HL-60/S4 treated with phorbol 12-myristate 13-acetate at 8.2 ng/mL for 4 days and 3 days (cell line): ENCODE data around the gene ARHGAP45.

Source experiments
- in situ Hi-C: fragments of 300-500 bp; cut with MboI; formaldehyde crosslinking; loops from 2 replicates; pipeline ENCODE4 v1.15.0; 2022; ENCODE audit warnings: low sequenced_read_pairs

ARHGAP45 gene

GRCh38 chr19:1069009-1069779, 2.2 kb downstream of the ARHGAP45 start:
- in situ Hi-C loops: no loop called here

- in situ Hi-C loops: no loop called here
Measured at GRCh38 chr19:1070576-1070930, 3.6 kb downstream of the ARHGAP45 start.

GRCh38 chr19:1070931-1071791, 4.2 kb downstream of the ARHGAP45 start:
- in situ Hi-C loops: no loop called here

GRCh38 chr19:1072371-1073015, 5.5 kb downstream of the ARHGAP45 start:
- in situ Hi-C loops: no loop called here

- in situ Hi-C loops: no loop called here
Measured at GRCh38 chr19:1073063-1073955, 6.3 kb downstream of the ARHGAP45 start.

- in situ Hi-C loops: no loop called here
Measured at GRCh38 chr19:1073956-1074517, 7.1 kb downstream of the ARHGAP45 start.

- in situ Hi-C loops: no loop called here
Measured at GRCh38 chr19:1074544-1075283, 7.7 kb downstream of the ARHGAP45 start.

- in situ Hi-C loops: no loop called here
Measured at GRCh38 chr19:1076046-1076386, 9.0 kb downstream of the ARHGAP45 start.

- in situ Hi-C loops: no loop called here
Measured at GRCh38 chr19:1076951-1077350, 10.0 kb downstream of the ARHGAP45 start.

- in situ Hi-C loops: no loop called here
Measured at GRCh38 chr19:1079566-1080111, 12.7 kb downstream of the ARHGAP45 start.

GRCh38 chr19:1080360-1081161, 13.6 kb downstream of the ARHGAP45 start:
- in situ Hi-C loops: no loop called here

GRCh38 chr19:1081301-1082164, 14.6 kb downstream of the ARHGAP45 start:
- in situ Hi-C loops: no loop called here

- in situ Hi-C loops: no loop called here
Measured at GRCh38 chr19:1082165-1082927, 15.4 kb downstream of the ARHGAP45 start.

GRCh38 chr19:1082928-1083816, 16.2 kb downstream of the ARHGAP45 start:
- in situ Hi-C loops: no loop called here

- in situ Hi-C loops: no loop called here
Measured at GRCh38 chr19:1084024-1084868, 17.3 kb downstream of the ARHGAP45 start.
